GM18498 (cell line): ENCODE data around the gene MFGE8.

Experiments used
- ATAC-seq: cut with Tn5 transposase; IDR thresholded peaks from one replicate; pipeline ENCODE4 v1.9.1; 2021; ENCODE audit warnings: mild to moderate bottlenecking, moderate library complexity; ENCODE audit not compliant: unreplicated experiment

Gene MFGE8

GRCh38 chr15:88874684-88875083, 38.5 kb downstream of the MFGE8 start:
- no peak for ATAC-seq

GRCh38 chr15:88874275-88874674, 38.9 kb downstream of the MFGE8 start:
- ATAC-seq, result no peak

DNA sequence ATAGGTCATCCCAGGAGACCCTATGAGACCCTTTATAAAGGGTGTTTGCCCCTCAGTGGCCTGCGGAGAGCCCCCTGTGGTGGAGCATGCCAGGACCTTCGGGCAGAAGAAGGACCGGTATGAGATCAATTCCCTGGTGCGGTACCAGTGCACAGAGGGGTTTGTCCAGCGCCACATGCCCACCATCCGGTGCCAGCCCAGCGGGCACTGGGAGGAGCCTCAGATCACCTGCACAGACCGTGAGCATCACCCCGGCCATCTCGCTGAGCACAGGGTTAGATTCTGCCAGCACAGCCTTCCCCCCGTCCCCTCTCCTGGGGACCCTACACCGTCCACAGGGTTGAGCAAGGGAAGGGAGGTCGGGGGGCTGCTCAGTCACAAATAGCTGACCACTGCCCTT, 39.4 kb downstream of the MFGE8 start:
- no peak for ATAC-seq

DNA sequence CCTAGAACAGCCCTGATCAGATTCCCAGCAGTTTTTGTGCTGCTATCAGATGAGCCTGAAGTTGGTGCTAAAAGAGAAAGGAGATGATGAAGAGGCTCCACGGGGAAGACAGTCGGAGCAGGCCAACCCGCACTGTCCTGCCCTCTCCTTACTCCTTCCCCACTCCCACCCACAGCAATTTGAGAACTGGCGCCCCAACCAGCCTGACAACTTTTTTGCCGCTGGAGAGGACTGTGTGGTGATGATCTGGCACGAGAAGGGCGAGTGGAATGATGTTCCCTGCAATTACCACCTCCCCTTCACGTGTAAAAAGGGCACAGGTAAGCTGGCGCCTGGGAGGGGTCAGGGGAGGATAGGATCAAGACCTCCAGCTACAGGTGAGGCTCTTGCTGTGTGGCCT, 40.5 kb downstream of the MFGE8 start:
- no peak for ATAC-seq

DNA sequence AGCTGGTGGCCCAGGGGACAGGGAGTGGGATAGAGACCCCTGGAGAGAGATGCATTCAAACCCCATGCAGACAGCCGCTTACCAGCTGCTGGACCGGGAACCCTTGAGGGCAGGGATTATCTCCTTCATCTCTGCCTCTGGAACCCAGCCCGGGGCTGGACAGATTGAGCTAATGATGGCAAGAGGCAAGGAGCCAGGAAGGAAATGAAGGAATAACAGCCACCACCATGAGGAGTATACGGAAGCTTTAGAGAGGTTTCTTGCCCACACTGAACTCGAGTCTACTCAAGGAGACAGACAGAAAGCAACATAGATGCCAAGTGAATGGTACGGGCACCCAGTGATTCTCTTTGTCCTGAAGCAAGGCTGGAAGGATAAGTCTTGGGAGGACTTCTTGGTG, 41.1 kb downstream of the MFGE8 start:
- ATAC-seq, result no peak

DNA sequence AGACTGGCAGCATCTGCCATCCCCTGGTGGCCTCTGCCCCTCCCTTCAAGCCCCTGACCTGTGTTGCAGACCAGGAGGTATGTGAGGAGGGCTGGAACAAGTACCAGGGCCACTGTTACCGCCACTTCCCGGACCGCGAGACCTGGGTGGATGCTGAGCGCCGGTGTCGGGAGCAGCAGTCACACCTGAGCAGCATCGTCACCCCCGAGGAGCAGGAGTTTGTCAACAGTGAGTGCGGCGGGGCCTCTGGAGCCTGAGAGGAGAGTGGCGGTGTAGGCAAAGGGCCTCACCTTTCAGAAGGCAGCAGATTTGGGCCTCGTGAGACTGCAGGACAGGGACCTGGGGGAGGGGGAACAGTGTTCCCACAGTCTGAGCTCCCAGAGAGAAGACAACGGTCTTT, 41.9 kb downstream of the MFGE8 start:
- ATAC-seq, result no peak

DNA sequence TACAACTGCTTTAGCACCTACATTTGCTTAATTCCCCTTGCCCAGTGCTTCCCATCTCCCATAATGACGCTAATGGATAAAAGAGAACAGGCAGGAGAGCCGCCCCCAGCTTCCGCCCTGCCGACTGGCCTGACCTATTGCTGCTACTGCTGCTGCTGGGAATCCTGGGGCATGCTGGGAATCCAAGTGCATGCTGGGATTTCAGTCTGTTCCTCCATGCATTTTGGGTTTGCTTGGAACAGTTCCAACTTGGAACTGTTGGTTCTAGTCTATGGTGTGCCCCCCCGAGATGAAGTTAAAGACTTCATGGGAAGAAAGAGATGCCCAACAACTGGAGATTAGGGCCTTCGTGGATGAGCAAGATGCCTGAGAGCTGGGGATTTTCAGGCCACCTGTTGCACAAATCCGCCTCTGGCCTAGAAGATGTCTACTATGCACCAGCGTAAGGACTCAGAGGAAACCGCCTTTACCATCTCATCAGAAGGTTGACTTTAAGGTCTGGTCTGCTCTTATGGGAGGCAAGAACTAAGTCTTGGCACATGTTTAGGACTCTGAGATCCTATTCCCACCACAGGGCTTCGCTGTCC, 46.8 kb downstream of the MFGE8 start:
- ATAC-seq, result no peak

DNA sequence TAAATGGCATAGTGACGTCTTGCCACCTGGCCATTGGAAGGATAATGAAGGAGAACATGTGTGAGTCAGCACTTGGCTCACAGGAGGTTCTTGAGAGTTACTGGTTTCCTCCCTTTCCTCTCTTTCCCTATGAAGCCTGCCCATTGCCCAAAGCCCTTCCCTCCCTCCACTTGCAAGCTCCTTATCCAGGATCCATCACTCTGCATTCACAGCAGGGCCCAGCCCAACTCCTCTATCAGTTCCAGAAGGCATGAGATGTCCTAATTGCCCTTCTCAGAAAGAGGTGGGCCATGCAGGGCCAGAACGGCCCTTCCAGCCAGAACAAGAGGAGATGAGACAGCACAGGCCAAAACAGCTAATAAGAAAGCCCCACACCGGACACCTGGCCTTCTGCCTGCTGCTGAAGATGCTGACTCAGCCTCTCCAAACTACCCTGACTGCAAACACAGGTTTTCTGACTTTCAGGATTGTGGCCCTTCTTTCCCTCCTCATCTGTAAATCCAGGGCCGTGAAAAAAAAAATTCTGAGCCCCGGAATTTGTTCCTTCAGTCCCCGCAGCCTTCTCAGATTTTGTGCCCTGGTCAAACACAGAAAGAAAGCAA, 47.6 kb downstream of the MFGE8 start:
- no peak for ATAC-seq

DNA sequence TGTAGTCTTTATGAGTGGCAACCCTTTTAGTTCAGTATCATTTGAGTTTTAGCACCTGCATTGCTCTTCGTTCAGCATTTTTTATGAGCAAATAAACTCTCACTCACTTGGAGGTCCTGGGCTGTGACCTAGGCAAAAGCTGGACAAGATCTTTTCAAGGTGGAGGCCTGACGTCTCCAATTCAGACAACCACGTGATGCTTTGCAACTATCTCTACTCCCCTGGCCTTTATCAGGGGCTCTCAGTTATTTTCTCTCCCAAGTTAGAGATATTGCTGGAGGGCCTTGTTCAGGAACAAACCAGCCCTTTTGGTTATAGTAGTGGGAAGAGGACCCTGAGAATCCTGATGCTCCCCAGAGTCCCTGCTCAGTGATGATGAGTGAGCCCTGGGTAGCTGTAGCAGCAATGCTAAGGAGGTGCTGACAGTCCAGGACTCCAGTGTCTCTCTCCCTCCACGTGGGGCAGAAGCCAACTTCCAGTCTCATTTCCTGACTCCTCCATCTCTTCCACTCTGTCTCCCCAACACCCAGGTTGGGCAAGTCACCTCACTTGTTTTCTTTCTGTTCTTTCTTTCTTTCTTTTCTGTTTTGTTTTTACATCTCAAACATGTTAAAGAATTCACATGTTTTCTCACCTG, 48.2 kb downstream of the MFGE8 start:
- no peak for ATAC-seq

GRCh38 chr15:88863412-88863811, 49.8 kb downstream of the MFGE8 start:
- no peak for ATAC-seq

DNA sequence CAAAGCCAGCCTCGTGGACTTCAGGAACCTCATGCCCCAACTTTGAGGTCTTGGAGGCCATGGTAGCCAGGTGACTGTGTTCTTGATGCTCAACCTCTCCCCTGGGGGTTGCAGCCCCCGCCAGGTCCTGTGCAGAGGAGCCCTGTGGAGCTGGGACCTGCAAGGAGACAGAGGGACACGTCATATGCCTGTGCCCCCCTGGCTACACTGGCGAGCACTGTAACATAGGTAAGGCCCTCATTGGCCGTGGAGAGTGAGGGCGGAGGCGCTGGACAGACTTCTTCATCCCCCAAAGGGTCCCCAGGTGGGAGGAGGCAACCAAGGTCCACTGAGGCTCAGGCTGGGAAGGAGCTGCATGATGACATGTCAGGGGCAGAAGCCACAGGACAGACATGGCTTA, 53.0 kb downstream of the MFGE8 start:
- no peak for ATAC-seq

GRCh38 chr15:88859550-88859949, 53.6 kb downstream of the MFGE8 start:
- no peak for ATAC-seq

GRCh38 chr15:88858934-88859333, 54.2 kb downstream of the MFGE8 start:
- no peak for ATAC-seq

DNA sequence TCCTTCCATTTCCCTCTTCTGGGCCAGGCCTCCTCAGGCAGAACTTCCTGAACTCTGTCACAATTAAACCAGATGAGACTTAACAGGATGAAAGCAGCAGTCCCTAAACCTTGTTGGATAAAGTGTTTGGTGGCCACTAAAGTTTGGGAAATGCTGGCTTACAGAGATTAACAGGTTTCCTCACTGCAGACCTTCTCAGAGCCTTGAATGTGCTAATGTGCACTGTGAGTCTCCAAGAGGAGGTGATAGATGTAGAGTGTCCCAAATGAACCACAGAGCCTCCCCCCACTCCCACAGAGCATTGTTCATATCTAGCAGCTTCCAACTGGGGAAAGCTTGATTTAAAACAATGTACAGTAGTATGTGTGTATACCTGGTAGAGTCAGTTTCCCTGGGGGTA, 60.7 kb downstream of the MFGE8 start:
- ATAC-seq, result no peak

- ATAC-seq, result no peak
These were observed 63.7 kb downstream of the MFGE8 start for GRCh38 chr15:88849376-88850072.
